HCT116 (cell line): ENCODE data around the gene LRRC4C. TPM values are rescaled to one million over a fixed set of nuclear protein-coding genes. Genes with fewer than 3 reads are reported as not detected.

ENCODE experiments used
- ATAC-seq: fragments of 200-7000 bp; cut with Tn5 transposase; 2 replicates; pipeline ENCODE4 v1.9.1; 2020; ENCODE audit warnings: mild to moderate bottlenecking, moderate library complexity
- BruUV-seq: library from RNA; stranded (reverse); fragments of 400-500 nt; replicated peaks from 2 replicates; lab custom pipeline; 2021; lab: Mats Ljungman, UMichigan
- CTCF ChIA-PET: fragments of 300-600 bp; sonication (Branson Sonifier 250); formaldehyde crosslinking; loops from one replicate; lab custom pipeline; 2021; ENCODE audit warnings: antibody characterized with exemption; lab: Charles Lee
- POLR2A ChIA-PET: fragments of 300-600, 350-600 bp; sonication (Branson Sonifier 250); formaldehyde crosslinking; loops from one replicate; lab custom pipeline; 2021; ENCODE audit warnings: antibody characterized with exemption; lab: Charles Lee
- RAD21 ChIA-PET, 2 experiments: fragments of 300-600 bp; sonication (Branson Sonifier 250); formaldehyde crosslinking; loops; one replicate each; lab custom pipeline; 2023; ENCODE audit warnings: low total read pairs in 2 of 2; ENCODE audit not compliant: uncharacterized antibody in 2 of 2, unreplicated experiment in 2 of 2, low non-redundant PET in 1 of 2; lab: Charles Lee
- DNase-seq: peaks from one replicate; pipeline ENCODE4 v3.0.0-alpha.2; 2010; ENCODE audit warnings: low read depth, low spot score
- H2AFZ ChIP-seq: fragments of 200-600 bp; shearing (Covaris generic), sonication (generic); 2 replicates; pipeline ENCODE4 v1.6.1; 2017; ENCODE audit warnings: low read depth, mixed run types, mixed read lengths, antibody characterized with exemption, low read length; ENCODE audit not compliant: poor library complexity, severe bottlenecking
- H3K27ac ChIP-seq: 2 replicates; pipeline ENCODE4 v1.5.1; 2012; ENCODE audit warnings: low read depth, low read length
- H3K27me3 ChIP-seq: fragments of 200-600 bp; sonication (generic); 2 replicates; pipeline ENCODE4 v1.6.1; 2016; ENCODE audit warnings: mixed run types, low read length, mixed read lengths; ENCODE audit not compliant: insufficient read depth
- H3K36me3 ChIP-seq, 2 experiments: fragments of 200-500 bp in 1 of 2; fragments of 200-600 bp in 1 of 2; sonication (Bioruptor generic) in 1 of 2; sonication (generic) in 1 of 2; 2 replicates each; pipeline versions ENCODE4 v1.5.1 to v1.6.1; 2014 to 2016; ENCODE audit warnings: low read length in 2 of 2, inconsistent platforms in 1 of 2, mixed read lengths in 1 of 2, mixed run types in 1 of 2; ENCODE audit not compliant: insufficient read depth in 2 of 2, control insufficient read depth in 1 of 2
- H3K4me1 ChIP-seq, 2 experiments: fragments of 200-600 bp in 1 of 2; sonication (generic) in 1 of 2; 2 replicates each; pipeline versions ENCODE4 v1.5.1 to v1.6.1; 2012 to 2017; ENCODE audit warnings: low read length in 2 of 2, inconsistent platforms in 1 of 2, mild to moderate bottlenecking in 1 of 2, mixed read lengths in 1 of 2, mixed run types in 1 of 2, moderate library complexity in 1 of 2; ENCODE audit not compliant: insufficient read depth in 2 of 2, control insufficient read depth in 1 of 2
- H3K4me2 ChIP-seq: fragments of 200-600 bp; sonication (generic); 2 replicates; pipeline ENCODE4 v1.6.1; 2017; ENCODE audit warnings: mixed run types, low read length, mixed read lengths
- H3K4me3 ChIP-seq, 2 experiments: fragments of 200-600 bp in 1 of 2; sonication (generic) in 1 of 2; replicated peaks in 1 of 2; 2 replicates each; pipeline ENCODE4 v1.5.1; 2011 to 2016; ENCODE audit warnings: low read length in 2 of 2, control low read depth in 1 of 2, low read depth in 1 of 2, mild to moderate bottlenecking in 1 of 2, mixed read lengths in 1 of 2, mixed run types in 1 of 2
- H3K79me2 ChIP-seq: fragments of 200-600 bp; sonication (generic); 2 replicates; pipeline ENCODE4 v1.6.1; 2017; ENCODE audit warnings: mild to moderate bottlenecking, mixed run types, low read length, moderate library complexity, mixed read lengths; ENCODE audit not compliant: insufficient read depth
- H3K9ac ChIP-seq: fragments of 200-600 bp; sonication (generic); 2 replicates; pipeline ENCODE4 v1.6.1; 2016; ENCODE audit warnings: low read length, mixed read lengths
- H3K9me2 ChIP-seq: fragments of 200-600 bp; sonication (generic), shearing (Covaris generic); 2 replicates; pipeline ENCODE4 v1.6.1; 2017; ENCODE audit warnings: mixed run types, mild to moderate bottlenecking, moderate library complexity; ENCODE audit not compliant: insufficient read depth
- H3K9me3 ChIP-seq, 2 experiments: fragments of 200-500 bp in 1 of 2; fragments of 200-600 bp in 1 of 2; sonication (Bioruptor generic) in 1 of 2; sonication (generic) in 1 of 2; 2 replicates each; pipeline ENCODE4 v1.6.1; 2014 to 2017; ENCODE audit warnings: low read length in 2 of 2, mixed read lengths in 2 of 2, inconsistent platforms in 1 of 2, low read depth in 1 of 2, mild to moderate bottlenecking in 1 of 2, mixed run types in 1 of 2, moderate library complexity in 1 of 2; ENCODE audit not compliant: control insufficient read depth in 1 of 2, insufficient read depth in 1 of 2
- H4K20me1 ChIP-seq: fragments of 200-600 bp; sonication (generic), shearing (Covaris generic); 2 replicates; pipeline ENCODE4 v1.6.1; 2017; ENCODE audit warnings: mixed run types, mild to moderate bottlenecking, moderate library complexity; ENCODE audit not compliant: insufficient read depth
- CBX3 ChIP-seq: IDR thresholded peaks from 2 replicates; pipeline ENCODE4 v1.6.1; 2012; ENCODE audit warnings: low read depth
- ELF1 ChIP-seq: IDR thresholded peaks from 2 replicates; pipeline ENCODE4 v1.6.1; 2012; ENCODE audit warnings: low read depth, borderline replicate concordance
- EZH2phosphoT487 ChIP-seq: fragments of 200-600 bp; IDR thresholded peaks from 2 replicates; pipeline ENCODE4 v1.6.1; 2018; ENCODE audit warnings: antibody characterized with exemption, borderline replicate concordance
- FOSL1 ChIP-seq: IDR thresholded peaks from 2 replicates; pipeline ENCODE4 v1.6.1; 2012; ENCODE audit warnings: low read depth
- JUND ChIP-seq: IDR thresholded peaks from 2 replicates; pipeline ENCODE4 v1.6.1; 2012
- POLR2A ChIP-seq: IDR thresholded peaks from 2 replicates; pipeline ENCODE4 v1.7.0; 2011; ENCODE audit warnings: borderline replicate concordance; ENCODE audit not compliant: insufficient read depth, insufficient read length; ENCODE audit errors: extremely low read depth
- RAD21 ChIP-seq: IDR thresholded peaks from 2 replicates; pipeline ENCODE4 v1.6.1; 2012; ENCODE audit warnings: low read depth, mild to moderate bottlenecking
- SIN3A ChIP-seq: IDR thresholded peaks from 2 replicates; pipeline ENCODE4 v1.6.1; 2012; ENCODE audit warnings: low read depth
- SP1 ChIP-seq: IDR thresholded peaks from 2 replicates; pipeline ENCODE4 v1.6.1; 2012; ENCODE audit warnings: low read depth
- SRF ChIP-seq: IDR thresholded peaks from 2 replicates; pipeline ENCODE4 v1.6.1; 2012; ENCODE audit warnings: low read depth
- TCF7L2 ChIP-seq: IDR thresholded peaks from 2 replicates; pipeline ENCODE4 v1.7.0; 2011; ENCODE audit warnings: borderline replicate concordance, inconsistent platforms; ENCODE audit not compliant: insufficient read depth, insufficient read length; ENCODE audit errors: extremely low read depth
- YY1 ChIP-seq: IDR thresholded peaks from 2 replicates; pipeline ENCODE4 v1.6.1; 2011; ENCODE audit warnings: low read length, low read depth, moderate library complexity, mild to moderate bottlenecking; ENCODE audit not compliant: insufficient replicate concordance; ENCODE audit errors: extremely low read depth
- ZNF274 ChIP-seq: fragments of 200-500 bp; sonication (Bioruptor generic); IDR thresholded peaks from 2 replicates; pipeline ENCODE4 v1.6.1; 2014; ENCODE audit warnings: mild to moderate bottlenecking, low read depth, low read length, inconsistent platforms
- intact Hi-C: fragments of 100-400 bp; cut with micrococcal nuclease; formaldehyde crosslinking; loops from 2 replicates; pipeline ENCODE4 v1.10.0; 2022
- total RNA-seq: library from RNA; stranded (reverse); gene quantifications from one replicate; pipeline ENCODE4 v1.2.1, GENCODE V29; 2021; ENCODE audit not compliant: unreplicated experiment
- TF ChIP-seq, protein P1 (sequence below), 3 experiments: fragments of 200-600 bp in 1 of 3; sonication (generic) in 1 of 3; IDR thresholded peaks in 2 of 3; conservative IDR thresholded peaks in 1 of 3; 2 replicates each; pipeline ENCODE4 v1.5.1; 2012 to 2017; ENCODE audit warnings: low read depth in 2 of 3, low read length in 2 of 3, antibody characterized with exemption in 1 of 3, borderline replicate concordance in 1 of 3, control low read depth in 1 of 3, mild to moderate bottlenecking in 1 of 3, mixed read lengths in 1 of 3, mixed run types in 1 of 3, moderate library complexity in 1 of 3; ENCODE audit not compliant: insufficient read depth in 1 of 3
- TF ChIP-seq, protein P2 (sequence below): IDR thresholded peaks from 2 replicates; pipeline ENCODE4 v1.6.1; 2012
- TF ChIP-seq, protein P3 (sequence below): IDR thresholded peaks from 2 replicates; pipeline ENCODE4 v1.6.1; 2012; ENCODE audit warnings: low read depth

The LRRC4C gene
- total RNA-seq, 1 experiment from 2014 or later = not detected

DNA sequence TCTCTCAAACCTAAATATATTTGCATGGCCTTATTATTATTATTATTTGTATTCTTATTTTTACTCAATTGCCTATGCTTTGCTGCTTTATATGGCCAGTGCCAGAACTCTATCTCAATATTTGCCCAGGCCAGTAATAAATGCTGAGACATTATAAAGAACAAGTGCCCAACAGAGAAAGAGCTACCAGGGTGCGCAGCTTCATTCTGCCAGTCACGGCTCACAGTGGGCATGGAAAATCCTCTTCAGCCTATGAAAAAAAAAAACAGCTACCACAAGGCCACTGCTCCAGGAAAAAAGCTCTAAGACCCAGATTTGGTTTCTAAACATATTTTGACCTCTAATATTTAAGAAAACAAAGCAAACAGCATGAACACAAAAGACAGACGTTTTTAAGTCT is 1223.6 kb downstream of the LRRC4C start (continued):
- TF ChIP-seq, protein P1, sequence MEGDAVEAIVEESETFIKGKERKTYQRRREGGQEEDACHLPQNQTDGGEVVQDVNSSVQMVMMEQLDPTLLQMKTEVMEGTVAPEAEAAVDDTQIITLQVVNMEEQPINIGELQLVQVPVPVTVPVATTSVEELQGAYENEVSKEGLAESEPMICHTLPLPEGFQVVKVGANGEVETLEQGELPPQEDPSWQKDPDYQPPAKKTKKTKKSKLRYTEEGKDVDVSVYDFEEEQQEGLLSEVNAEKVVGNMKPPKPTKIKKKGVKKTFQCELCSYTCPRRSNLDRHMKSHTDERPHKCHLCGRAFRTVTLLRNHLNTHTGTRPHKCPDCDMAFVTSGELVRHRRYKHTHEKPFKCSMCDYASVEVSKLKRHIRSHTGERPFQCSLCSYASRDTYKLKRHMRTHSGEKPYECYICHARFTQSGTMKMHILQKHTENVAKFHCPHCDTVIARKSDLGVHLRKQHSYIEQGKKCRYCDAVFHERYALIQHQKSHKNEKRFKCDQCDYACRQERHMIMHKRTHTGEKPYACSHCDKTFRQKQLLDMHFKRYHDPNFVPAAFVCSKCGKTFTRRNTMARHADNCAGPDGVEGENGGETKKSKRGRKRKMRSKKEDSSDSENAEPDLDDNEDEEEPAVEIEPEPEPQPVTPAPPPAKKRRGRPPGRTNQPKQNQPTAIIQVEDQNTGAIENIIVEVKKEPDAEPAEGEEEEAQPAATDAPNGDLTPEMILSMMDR (IDR thresholded peaks at IDR 0.05 in 2 of 3, conservative IDR thresholded peaks at IDR 0.05 in 1 of 3; ENCODE audit: borderline replicate concordance in 1 of 3, insufficient read depth in 1 of 3, low read depth in 2 of 3, low read length in 2 of 3) = no peak
- TF ChIP-seq JUND = no peak
- no peak for TF ChIP-seq YY1
- TF ChIP-seq SIN3A = no peak
- TF ChIP-seq, protein P2, sequence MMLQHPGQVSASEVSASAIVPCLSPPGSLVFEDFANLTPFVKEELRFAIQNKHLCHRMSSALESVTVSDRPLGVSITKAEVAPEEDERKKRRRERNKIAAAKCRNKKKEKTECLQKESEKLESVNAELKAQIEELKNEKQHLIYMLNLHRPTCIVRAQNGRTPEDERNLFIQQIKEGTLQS = no peak

DNA sequence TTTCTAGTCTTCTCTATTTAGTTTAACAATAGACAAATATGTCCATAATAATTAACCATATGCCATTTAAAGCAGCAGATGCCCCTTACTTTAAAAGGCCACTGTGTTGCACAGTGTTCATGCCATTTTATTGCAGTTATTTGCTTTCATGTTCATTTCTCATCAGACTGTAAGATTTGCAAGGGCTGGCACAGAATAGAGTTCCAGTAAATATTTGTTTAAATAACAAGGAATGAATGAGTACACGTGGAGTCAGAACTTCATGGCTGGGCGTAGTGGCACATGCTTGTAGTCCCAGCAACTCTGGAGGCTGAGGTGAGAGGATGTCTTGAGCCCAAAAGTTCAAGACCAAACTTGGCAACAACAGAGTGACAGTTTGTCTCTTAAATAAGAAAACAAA is 1228.6 kb downstream of the LRRC4C start:
- CTCF ChIA-PET = no interaction called here
- no peaks in the 10 kb centered on the region for H4K20me1 ChIP-seq
- intact Hi-C loops = no loop called here

More for the DNA sequence above, 1228.6 kb downstream of the LRRC4C start:
- H3K4me1 ChIP-seq = no peaks in the 10 kb centered on the region
- TF ChIP-seq ZNF274 (no peak), SIN3A (no peak), SP1 (no peak), ELF1 (no peak), JUND (no peak), EZH2phosphoT487 (no peak), FOSL1 (no peak), POLR2A (no peak), SRF (no peak), TCF7L2 (no peak), YY1 (no peak), RAD21 (no peak), CBX3 (no peak)
- TF ChIP-seq, protein P3, sequence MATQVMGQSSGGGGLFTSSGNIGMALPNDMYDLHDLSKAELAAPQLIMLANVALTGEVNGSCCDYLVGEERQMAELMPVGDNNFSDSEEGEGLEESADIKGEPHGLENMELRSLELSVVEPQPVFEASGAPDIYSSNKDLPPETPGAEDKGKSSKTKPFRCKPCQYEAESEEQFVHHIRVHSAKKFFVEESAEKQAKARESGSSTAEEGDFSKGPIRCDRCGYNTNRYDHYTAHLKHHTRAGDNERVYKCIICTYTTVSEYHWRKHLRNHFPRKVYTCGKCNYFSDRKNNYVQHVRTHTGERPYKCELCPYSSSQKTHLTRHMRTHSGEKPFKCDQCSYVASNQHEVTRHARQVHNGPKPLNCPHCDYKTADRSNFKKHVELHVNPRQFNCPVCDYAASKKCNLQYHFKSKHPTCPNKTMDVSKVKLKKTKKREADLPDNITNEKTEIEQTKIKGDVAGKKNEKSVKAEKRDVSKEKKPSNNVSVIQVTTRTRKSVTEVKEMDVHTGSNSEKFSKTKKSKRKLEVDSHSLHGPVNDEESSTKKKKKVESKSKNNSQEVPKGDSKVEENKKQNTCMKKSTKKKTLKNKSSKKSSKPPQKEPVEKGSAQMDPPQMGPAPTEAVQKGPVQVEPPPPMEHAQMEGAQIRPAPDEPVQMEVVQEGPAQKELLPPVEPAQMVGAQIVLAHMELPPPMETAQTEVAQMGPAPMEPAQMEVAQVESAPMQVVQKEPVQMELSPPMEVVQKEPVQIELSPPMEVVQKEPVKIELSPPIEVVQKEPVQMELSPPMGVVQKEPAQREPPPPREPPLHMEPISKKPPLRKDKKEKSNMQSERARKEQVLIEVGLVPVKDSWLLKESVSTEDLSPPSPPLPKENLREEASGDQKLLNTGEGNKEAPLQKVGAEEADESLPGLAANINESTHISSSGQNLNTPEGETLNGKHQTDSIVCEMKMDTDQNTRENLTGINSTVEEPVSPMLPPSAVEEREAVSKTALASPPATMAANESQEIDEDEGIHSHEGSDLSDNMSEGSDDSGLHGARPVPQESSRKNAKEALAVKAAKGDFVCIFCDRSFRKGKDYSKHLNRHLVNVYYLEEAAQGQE = no peak
- TF ChIP-seq, protein P1 (IDR thresholded peaks at IDR 0.05 in 2 of 3, conservative IDR thresholded peaks at IDR 0.05 in 1 of 3; ENCODE audit: borderline replicate concordance in 1 of 3, insufficient read depth in 1 of 3, low read depth in 2 of 3, low read length in 2 of 3) = no peak
- no peaks in the 10 kb centered on the region for H3K36me3 ChIP-seq
- ChIA-PET RAD21 (no interaction called here), POLR2A (no interaction called here)
- H3K9ac ChIP-seq = no peak overlapping the region
- H3K27me3 ChIP-seq = no peaks in the 10 kb centered on the region
- H3K9me2 ChIP-seq = no peaks in the 10 kb centered on the region
- ATAC-seq (no peak), DNase-seq (no peak)
- H3K79me2 ChIP-seq = no peaks in the 10 kb centered on the region
- H3K4me2 ChIP-seq = no peak overlapping the region
- peaks cover 18 to 20% of the 10 kb centered on the region in 2 experiments; a peak in 2 of 4 replicates for H3K9me3 ChIP-seq
- H3K27ac ChIP-seq = no peak overlapping the region
- H3K4me3 ChIP-seq = no peak overlapping the region
- no TSS peak for BruUV-seq
- no peak overlapping the region for H2AFZ ChIP-seq
